K562 (cell line): ENCODE measurements around the gene CDCP1. TPM values are rescaled to one million over a fixed set of nuclear protein-coding genes. Genes with fewer than 3 reads are reported as not detected.

Source experiments
- CSDE1 ChIP-seq, 2 experiments: fragments of 450-650 bp; IDR thresholded peaks; 2 replicates each; pipeline ENCODE4 v1.6.1; 2016; ENCODE audit warnings: mild to moderate bottlenecking in 1 of 2
- FOS ChIP-seq: IDR thresholded peaks from 3 replicates; pipeline ENCODE4 v1.6.1; 2011; ENCODE audit not compliant: insufficient read length; ENCODE audit errors: extremely low read depth
- FOXJ2 ChIP-seq: fragments of 200-800 bp; sonication (Bioruptor generic); IDR thresholded peaks from 2 replicates; pipeline ENCODE4 v1.6.1; 2016; ENCODE audit warnings: missing genetic modification characterization, missing compliant biosample characterization
- IRF2 ChIP-seq: sonication (generic); formaldehyde crosslinking; IDR thresholded peaks from 2 replicates; pipeline ENCODE4 v1.8.1; 2022; ENCODE audit warnings: mild to moderate bottlenecking, missing genetic modification reagents
- MBD2 ChIP-seq: sonication (generic); IDR thresholded peaks from 2 replicates; pipeline ENCODE4 v1.6.1; 2016; ENCODE audit warnings: low read depth, borderline replicate concordance
- MEF2A ChIP-seq: IDR thresholded peaks from 2 replicates; pipeline ENCODE4 v1.6.1; 2011; ENCODE audit warnings: low read depth, mild to moderate bottlenecking, low read length, moderate library complexity; ENCODE audit not compliant: control insufficient read depth
- MTA1 ChIP-seq: fragments of 450-650 bp; IDR thresholded peaks from 2 replicates; pipeline ENCODE4 v1.6.1; 2017; ENCODE audit warnings: borderline replicate concordance
- NCOA4 ChIP-seq: fragments of 450-650 bp; IDR thresholded peaks from 2 replicates; pipeline ENCODE4 v1.6.1; 2018; ENCODE audit warnings: mild to moderate bottlenecking; ENCODE audit not compliant: partially characterized antibody
- NFE2 ChIP-seq: IDR thresholded peaks from 2 replicates; pipeline ENCODE4 v1.6.1; 2014; ENCODE audit warnings: antibody characterized with exemption, low read depth
- NR0B1 ChIP-seq: fragments of 450-650 bp; IDR thresholded peaks from one replicate; pipeline ENCODE4 v1.6.1; 2018; ENCODE audit warnings: mild to moderate bottlenecking, moderate library complexity; ENCODE audit not compliant: partially characterized antibody
- RAD51 ChIP-seq: fragments of 450-650 bp; IDR thresholded peaks from 2 replicates; pipeline ENCODE4 v1.7.1; 2016; ENCODE audit warnings: low read depth, mild to moderate bottlenecking, borderline replicate concordance
- RBFOX2 ChIP-seq: fragments of 200-400 bp; formaldehyde crosslinking; IDR thresholded peaks from 2 replicates; pipeline ENCODE4 v1.6.1; 2017; ENCODE audit warnings: low read depth, mild to moderate bottlenecking, low read length, moderate library complexity
- RFX1 ChIP-seq: fragments of 450-650 bp; IDR thresholded peaks from 2 replicates; pipeline ENCODE4 v1.6.1; 2016; ENCODE audit warnings: mild to moderate bottlenecking, moderate library complexity
- RUNX1 ChIP-seq: sonication (generic); IDR thresholded peaks from 2 replicates; pipeline ENCODE4 v1.6.1; 2016; ENCODE audit warnings: antibody characterized with exemption, low read depth
- SMAD1 ChIP-seq: fragments of 150-350 bp; IDR thresholded peaks from 2 replicates; pipeline ENCODE4 v1.6.1; 2014; ENCODE audit warnings: low read length, low read depth; ENCODE audit not compliant: partially characterized antibody
- TBP ChIP-seq: optimal IDR thresholded peaks from 2 replicates; pipeline ENCODE3; 2011; ENCODE audit warnings: low read depth, low read length, improper control_type of control experiment
- TRIM24 ChIP-seq, 2 experiments: fragments of 450-650 bp; IDR thresholded peaks; 2 replicates each; pipeline ENCODE4 v1.6.1; 2016
- ZBTB33 ChIP-seq: sonication (generic); formaldehyde crosslinking; IDR thresholded peaks from 2 replicates; pipeline ENCODE4 v1.8.1; 2023; ENCODE audit warnings: mild to moderate bottlenecking, missing genetic modification reagents
- ZBTB9 ChIP-seq: fragments of 450-650 bp; formaldehyde crosslinking; IDR thresholded peaks from 2 replicates; pipeline ENCODE4 v1.4.0; 2020; ENCODE audit warnings: mild to moderate bottlenecking, moderate library complexity
- ZNF232 ChIP-seq: sonication (generic); formaldehyde crosslinking; IDR thresholded peaks from 2 replicates; pipeline ENCODE4 v1.8.0; 2022; ENCODE audit warnings: mild to moderate bottlenecking, missing genetic modification reagents
- ZNF717 ChIP-seq: fragments of 250-450 bp; sonication (Bioruptor Pico); IDR thresholded peaks from 2 replicates; pipeline ENCODE4 v1.5.0; 2021
- ZNF740 ChIP-seq, 3 experiments: fragments of 200-800 bp in 1 of 3; sonication (Bioruptor generic) in 1 of 3; sonication (generic) in 1 of 3; formaldehyde crosslinking in 1 of 3; IDR thresholded peaks; 2 replicates each; pipeline versions ENCODE4 v1.6.1 to v1.8.0; 2016 to 2022; ENCODE audit warnings: mild to moderate bottlenecking in 2 of 3, missing compliant biosample characterization in 2 of 3, missing genetic modification characterization in 2 of 3, missing genetic modification reagents in 1 of 3
- ZSCAN32 ChIP-seq: fragments of 450-650 bp; formaldehyde crosslinking; IDR thresholded peaks from 2 replicates; pipeline ENCODE4 v1.4.0; 2020; ENCODE audit warnings: mild to moderate bottlenecking, moderate library complexity
- polyA plus RNA-seq, 8 experiments: library from polyadenylated mRNA; depleted of rRNA in 4 of 8; stranded (reverse) in 5 of 8; unstranded in 3 of 8; fragments of >200 nt; fragmentation: Nextera tagmentation in 2 of 8; fragmentation: Illumina TruSeq in 1 of 8; extraction: Ambion mirVana in 2 of 8; extraction: Trizol in 1 of 8; gene quantifications; 2 replicates each; pipeline versions ENCODE4 v1.2.1 to v1.2.3, GENCODE V29; 2011 to 2014; ENCODE audit warnings: inconsistent platforms in 1 of 8, missing spikeins in 1 of 8
- total RNA-seq, 7 experiments: library from RNA; depleted of rRNA in 6 of 7; stranded (reverse); fragments of >200 nt in 6 of 7; fragmentation: Illumina TruSeq in 2 of 7; extraction: Trizol in 2 of 7; gene quantifications; 2 replicates each; pipeline versions ENCODE4 v1.2.1 to v1.2.3, GENCODE V29; 2011 to 2021; ENCODE audit warnings: low replicate concordance in 1 of 7
- TF ChIP-seq, protein P1 (sequence below): IDR thresholded peaks from 3 replicates; pipeline ENCODE4 v1.6.1; 2011; ENCODE audit warnings: borderline replicate concordance, mild to moderate bottlenecking; ENCODE audit not compliant: insufficient read length, insufficient read depth

The CDCP1 gene
- total and polyA plus RNA-seq, 9 of the 15 experiments (the other 6 are each of a cell fraction or from before 2014, with no cell fraction given), result 3.9 to 16.4 (median 5.2) TPM

DNA sequence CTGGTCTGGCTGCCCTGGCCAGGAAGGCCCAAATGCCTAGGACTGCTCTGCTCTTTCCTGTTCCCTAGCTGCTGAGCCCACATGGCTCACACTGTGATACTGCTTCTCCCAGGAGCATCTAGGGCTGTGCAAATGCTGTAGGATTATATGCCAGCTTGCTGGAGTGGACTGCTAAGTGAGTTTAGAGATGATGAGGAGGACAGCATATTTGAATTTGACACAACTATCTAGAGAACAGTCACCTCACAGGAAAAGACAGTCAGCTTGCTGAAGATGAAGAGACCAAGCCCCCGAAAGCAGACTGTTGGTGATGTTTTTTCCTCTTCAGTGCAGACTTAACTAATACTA is 80.8 kb downstream of the CDCP1 start (continued):
- TF ChIP-seq ZBTB9 (no peak), ZBTB33 (CRISPR knock-in tag) (no peak), NFE2 (no peak), MEF2A (no peak), FOS (no peak), ZNF717 (CRISPR knock-in tag) (0 out of 2 replicates have a peak, but pooled peaks have one; percentile 9), TBP (no peak), RFX1 (no peak), TRIM24 (IDR thresholded peaks at IDR 0.05) (no peak), FOXJ2 (tag) (no peak), NR0B1 (no peak), MBD2 (no peak), RUNX1 (no peak), CSDE1 (IDR thresholded peaks at IDR 0.05) (no peak), SMAD1 (no peak), ZNF232 (CRISPR knock-in tag) (no peak), RAD51 (no peak), ZSCAN32 (CRISPR knock-in tag) (no peak), MTA1 (no peak), ZNF740 (CRISPR knock-in tag; IDR thresholded peaks at IDR 0.05) (no peak), ZNF740 (tag; IDR thresholded peaks at IDR 0.05) (peak in 1 of 2 experiments; percentile 99; a peak in 2 of 4 replicates), RBFOX2 (no peak), IRF2 (no peak), NCOA4 (no peak)
- TF ChIP-seq, protein P1, sequence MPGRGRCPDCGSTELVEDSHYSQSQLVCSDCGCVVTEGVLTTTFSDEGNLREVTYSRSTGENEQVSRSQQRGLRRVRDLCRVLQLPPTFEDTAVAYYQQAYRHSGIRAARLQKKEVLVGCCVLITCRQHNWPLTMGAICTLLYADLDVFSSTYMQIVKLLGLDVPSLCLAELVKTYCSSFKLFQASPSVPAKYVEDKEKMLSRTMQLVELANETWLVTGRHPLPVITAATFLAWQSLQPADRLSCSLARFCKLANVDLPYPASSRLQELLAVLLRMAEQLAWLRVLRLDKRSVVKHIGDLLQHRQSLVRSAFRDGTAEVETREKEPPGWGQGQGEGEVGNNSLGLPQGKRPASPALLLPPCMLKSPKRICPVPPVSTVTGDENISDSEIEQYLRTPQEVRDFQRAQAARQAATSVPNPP, result no peak
